HepG2 (cell line): ENCODE results near the gene LGI4. TPM values are rescaled to one million over a fixed set of nuclear protein-coding genes. Genes with fewer than 3 reads are reported as not detected.

ENCODE experiments used
- ATAC-seq: fragments of 200-7000 bp; cut with Tn5 transposase; 3 replicates; pipeline ENCODE4 v1.9.1; 2020; ENCODE audit warnings: mild to moderate bottlenecking, moderate library complexity
- BruUV-seq: library from RNA; stranded (reverse); fragments of 400-500 nt; replicated peaks from 2 replicates; lab custom pipeline; 2021; lab: Mats Ljungman, UMichigan
- CTCF ChIA-PET: fragments of 300-600 bp; formaldehyde crosslinking; extraction: SDS; loops from one replicate; lab custom pipeline; 2021; ENCODE audit warnings: low total read pairs, inconsistent platforms, low intra/inter-chr PET ratio; lab: Yijun Ruan, JAX
- POLR2A ChIA-PET: fragments of 350-600 bp; sonication (Branson Sonifier 250); formaldehyde crosslinking; loops from one replicate; lab custom pipeline; 2020; ENCODE audit warnings: antibody characterized with exemption, inconsistent platforms; lab: Yijun Ruan, JAX
- DNase-seq: peaks from one replicate; pipeline ENCODE4 v3.0.0-alpha.2; 2015; ENCODE audit warnings: low spot score
- FAIRE-seq: peaks from 3 replicates; lab custom pipeline; 2011; peaks lifted over from hg19 to GRCh38; lab: Jason Lieb, UNC
- H2AFZ ChIP-seq: one replicate; pipeline ENCODE4 v1.6.1; 2011; ENCODE audit warnings: low read length, inconsistent platforms
- H3K27ac ChIP-seq: fragments of 300-600 bp; 3 replicates; pipeline ENCODE4 v1.8.0; 2011; ENCODE audit warnings: mixed run types, mild to moderate bottlenecking, mixed read lengths, low read length, inconsistent platforms; ENCODE audit not compliant: insufficient read depth; ENCODE audit errors: extremely low read length
- H3K27me3 ChIP-seq, 2 experiments: fragments of 200-600 bp in 1 of 2; 2 replicates in 1 of 2; 3 replicates in 1 of 2; pipeline versions ENCODE4 v1.6.0 to v1.8.0; 2011; ENCODE audit warnings: low read length in 2 of 2, mild to moderate bottlenecking in 2 of 2, moderate library complexity in 2 of 2, inconsistent platforms in 1 of 2; ENCODE audit not compliant: insufficient read depth in 2 of 2, control insufficient read depth in 1 of 2
- H3K36me3 ChIP-seq, 2 experiments: fragments of 200-600 bp in 1 of 2; replicated peaks in 1 of 2; 2 replicates in 1 of 2; 3 replicates in 1 of 2; pipeline versions ENCODE4 v1.5.1 to v1.8.0; 2011; ENCODE audit warnings: low read length in 2 of 2, inconsistent platforms in 1 of 2; ENCODE audit not compliant: insufficient read depth in 2 of 2, control insufficient read depth in 1 of 2
- H3K4me1 ChIP-seq: 2 replicates; pipeline ENCODE4 v1.5.1; 2012; ENCODE audit warnings: low read length, inconsistent platforms; ENCODE audit not compliant: insufficient read depth
- H3K4me2 ChIP-seq: 2 replicates; pipeline ENCODE4 v1.6.0; 2011; ENCODE audit warnings: low read depth, low read length, inconsistent platforms
- H3K4me3 ChIP-seq, 3 experiments: fragments of 200-600 bp in 1 of 3; sonication (generic), shearing (Covaris generic) in 1 of 3; replicated peaks in 1 of 3; 2 replicates each; pipeline ENCODE4 v1.5.1; 2011 to 2016; ENCODE audit warnings: low read length in 3 of 3, inconsistent platforms in 2 of 3, low read depth in 2 of 3, mild to moderate bottlenecking in 2 of 3, control low read depth in 1 of 3, mixed read lengths in 1 of 3; ENCODE audit not compliant: insufficient read depth in 1 of 3
- H3K79me2 ChIP-seq: one replicate; pipeline ENCODE4 v1.6.1; 2011; ENCODE audit warnings: low read length, inconsistent platforms; ENCODE audit not compliant: insufficient read depth
- H3K9ac ChIP-seq: 2 replicates; pipeline ENCODE4 v1.6.0; 2011; ENCODE audit warnings: mild to moderate bottlenecking, low read depth, low read length, inconsistent platforms; ENCODE audit not compliant: insufficient read depth
- H3K9me3 ChIP-seq: 2 replicates; pipeline ENCODE4 v1.5.1; 2012; ENCODE audit warnings: mild to moderate bottlenecking, low read length
- H4K20me1 ChIP-seq: 2 replicates; pipeline ENCODE4 v1.6.0; 2011; ENCODE audit warnings: inconsistent platforms, mild to moderate bottlenecking, low read length, moderate library complexity; ENCODE audit not compliant: insufficient read depth
- AGO2 ChIP-seq: fragments of 200-400 bp; formaldehyde crosslinking; optimal IDR thresholded peaks from 2 replicates; pipeline ENCODE3; 2017; ENCODE audit warnings: mild to moderate bottlenecking, low read depth, low read length, moderate library complexity
- BCL3 ChIP-seq: sonication (generic); formaldehyde crosslinking; IDR thresholded peaks from 2 replicates; pipeline ENCODE4 v1.5.1; 2020; ENCODE audit warnings: mild to moderate bottlenecking, missing genetic modification reagents, moderate library complexity
- GPBP1L1 ChIP-seq: sonication (generic); formaldehyde crosslinking; IDR thresholded peaks from 2 replicates; pipeline ENCODE4 v1.5.0; 2020; ENCODE audit warnings: mild to moderate bottlenecking, missing genetic modification reagents
- HES4 ChIP-seq: sonication (generic); formaldehyde crosslinking; IDR thresholded peaks from 2 replicates; pipeline ENCODE4 v1.9.0; 2021; ENCODE audit warnings: mild to moderate bottlenecking, missing genetic modification reagents, borderline replicate concordance
- MLLT10 ChIP-seq: sonication (generic); formaldehyde crosslinking; IDR thresholded peaks from 2 replicates; pipeline ENCODE4 v1.4.0; 2020; ENCODE audit warnings: missing genetic modification reagents
- NCOR1 ChIP-seq: fragments of 200-600 bp; sonication (generic); IDR thresholded peaks from 2 replicates; pipeline ENCODE4 v1.7.0; 2017; ENCODE audit warnings: antibody characterized with exemption, low read length, borderline replicate concordance
- XBP1 ChIP-seq: sonication (generic); formaldehyde crosslinking; IDR thresholded peaks from 2 replicates; pipeline ENCODE4 v1.5.0; 2020; ENCODE audit warnings: missing genetic modification reagents
- ZBTB33 ChIP-seq: sonication (generic); formaldehyde crosslinking; IDR thresholded peaks from 2 replicates; pipeline ENCODE4 v1.4.0; 2020; ENCODE audit warnings: missing genetic modification reagents
- ZFP1 ChIP-seq: IDR thresholded peaks from 2 replicates; pipeline ENCODE4 v1.6.1; 2016
- ZFP36 ChIP-seq: fragments of 150-350 bp; IDR thresholded peaks from 2 replicates; pipeline ENCODE4 v1.6.1; 2018; ENCODE audit warnings: borderline replicate concordance, low read length, low read depth; ENCODE audit not compliant: partially characterized antibody
- ZNF34 ChIP-seq: sonication (generic); formaldehyde crosslinking; IDR thresholded peaks from 2 replicates; pipeline ENCODE4 v1.4.0; 2020; ENCODE audit warnings: mild to moderate bottlenecking, missing genetic modification reagents, borderline replicate concordance
- ZNF781 ChIP-seq: sonication (generic); formaldehyde crosslinking; IDR thresholded peaks from 2 replicates; pipeline ENCODE4 v1.5.1; 2020; ENCODE audit warnings: borderline replicate concordance, mild to moderate bottlenecking, missing genetic modification reagents; ENCODE audit errors: not compliant biosample characterization
- WGBS: methylation state at CpG from one replicate; pipeline ENCODE4 v1.1.6; 2017; ENCODE audit warnings: low lambda C conversion rate; 5-methylcytosine and 5-hydroxymethylcytosine counted together
- in situ Hi-C: cut with HindIII; loops from 2 replicates; pipeline ENCODE4 v1.10.0; 2017; ENCODE audit warnings: low pct_unique_long_range_greater_than_20kb; ENCODE audit not compliant: extremely low pct_ligation_motif_present
- intact Hi-C: fragments of 100-400 bp; cut with micrococcal nuclease; formaldehyde crosslinking; loops from one replicate; pipeline ENCODE4 v1.10.0; 2022; ENCODE audit not compliant: unreplicated experiment
- polyA plus RNA-seq, 8 experiments: library from polyadenylated mRNA; depleted of rRNA in 3 of 8; stranded (reverse) in 7 of 8; unstranded in 1 of 8; fragments of >200 nt; fragmentation: Illumina TruSeq in 4 of 8; extraction: Trizol in 4 of 8; gene quantifications; 2 replicates each; pipeline versions ENCODE4 v1.2.1 to v1.2.3, GENCODE V29; 2011 to 2016; ENCODE audit warnings: low read depth in 4 of 8, missing spikeins in 1 of 8, mixed read lengths in 1 of 8; ENCODE audit not compliant: insufficient read depth in 1 of 8
- total RNA-seq, 5 experiments: library from RNA; depleted of rRNA; stranded (reverse); fragments of >200 nt; fragmentation: Illumina TruSeq; extraction: Trizol; gene quantifications; 2 replicates each; pipeline ENCODE4 v1.2.3, GENCODE V29; 2016; ENCODE audit warnings: low read depth in 1 of 5

LGI4 gene
- total and polyA plus RNA-seq, 2 of the 13 experiments (the other 11 are each of a cell fraction or from before 2014, with no cell fraction given), result 2.8 TPM; not detected in 1

- DNase-seq, result no peak
- H3K27ac ChIP-seq, result no peak overlapping the region
- TF ChIP-seq ZNF781 (CRISPR knock-in tag) (no peak), NCOR1 (no peak), ZNF34 (CRISPR knock-in tag) (no peak), AGO2 (no peak), ZFP36 (no peak), XBP1 (CRISPR knock-in tag) (no peak), BCL3 (CRISPR knock-in tag) (no peak), HES4 (CRISPR knock-in tag) (no peak), ZBTB33 (CRISPR knock-in tag) (no peak), GPBP1L1 (CRISPR knock-in tag) (no peak), MLLT10 (CRISPR knock-in tag) (no peak), ZFP1 (no peak)
- in situ Hi-C loops, result no loop called here
- peaks cover 0 to under 1% of the 10 kb centered on the region in 2 experiments; a peak in 1 of 5 replicates for H3K27me3 ChIP-seq
- CTCF ChIA-PET, result no interaction called here
- WGBS, result 97% methylated on average over 7 of the region's 9 CpGs
- H2AFZ ChIP-seq, result no peak overlapping the region
- H3K36me3 ChIP-seq, result no peaks in the 10 kb centered on the region
- BruUV-seq, result no TSS peak
- peaks cover 48% of the 10 kb centered on the region for H3K4me1 ChIP-seq
- ATAC-seq, result no peak
- no peak overlapping the region for H3K9ac ChIP-seq
- H3K9me3 ChIP-seq, result no peaks in the 10 kb centered on the region
- FAIRE-seq, result no peak
- H3K4me3 ChIP-seq, result no peak overlapping the region
- no peaks in the 10 kb centered on the region for H4K20me1 ChIP-seq
- intact Hi-C loops, result no loop called here
- POLR2A ChIA-PET, result no interaction called here
- H3K4me2 ChIP-seq, result no peak overlapping the region
- no peaks in the 10 kb centered on the region for H3K79me2 ChIP-seq
Observed at GRCh38 chr19:35106291-35106583, 28.6 kb downstream of the LGI4 start.
